HG02970 (cell line): ENCODE measurements around the gene ENPP6.

Experiments
- ATAC-seq: cut with Tn5 transposase; IDR thresholded peaks from one replicate; pipeline ENCODE4 v1.9.1; 2021; ENCODE audit warnings: mild to moderate bottlenecking, moderate library complexity, moderate number of reproducible peaks; ENCODE audit not compliant: unreplicated experiment, low FRiP score

The ENPP6 gene

DNA sequence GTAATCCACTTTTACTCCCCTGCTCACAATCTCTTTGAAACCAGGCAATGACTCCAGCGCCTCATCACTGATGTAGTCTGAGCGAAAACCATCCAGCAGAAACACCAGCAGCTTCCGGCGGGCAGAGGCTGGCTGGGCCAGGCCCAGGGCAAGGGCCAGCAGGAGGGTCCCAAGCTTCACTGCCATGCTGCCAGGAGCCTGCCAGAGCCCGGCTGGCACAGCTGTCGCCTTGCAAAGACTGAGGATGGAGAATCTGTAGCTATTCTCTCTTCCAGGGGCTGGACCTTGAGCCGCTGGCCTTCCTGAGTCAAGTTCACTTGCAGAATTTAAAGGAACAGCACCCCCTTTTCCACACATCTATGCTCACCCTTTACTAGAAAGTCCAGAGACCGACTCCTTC lies at the start of gene ENPP6:
TSS of gene ENPP6 (minus strand) at position 240 of the 400 bp plus-strand sequence. CDS start at position 186, 54 bp downstream.
- ATAC-seq: no peak

DNA sequence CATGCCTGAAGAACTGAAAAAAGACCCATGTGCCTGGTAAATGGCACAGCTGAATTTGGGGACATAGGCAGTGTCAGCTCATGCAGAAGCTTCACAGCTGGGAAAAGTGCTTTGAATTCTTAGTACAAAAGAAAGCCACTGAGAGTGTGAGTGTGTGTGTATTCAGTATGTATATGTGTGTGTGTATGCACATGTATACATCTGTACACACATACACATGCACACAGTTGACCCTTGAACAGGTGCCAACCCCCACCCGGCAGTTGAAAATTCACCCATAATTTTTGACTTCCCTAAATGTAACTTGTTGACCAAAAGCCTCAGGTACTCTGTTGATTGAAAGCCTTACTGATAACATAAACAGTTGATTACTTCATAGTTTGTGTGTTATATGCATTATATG lies 49.5 kb upstream of the ENPP6 start:
- no peak for ATAC-seq

DNA sequence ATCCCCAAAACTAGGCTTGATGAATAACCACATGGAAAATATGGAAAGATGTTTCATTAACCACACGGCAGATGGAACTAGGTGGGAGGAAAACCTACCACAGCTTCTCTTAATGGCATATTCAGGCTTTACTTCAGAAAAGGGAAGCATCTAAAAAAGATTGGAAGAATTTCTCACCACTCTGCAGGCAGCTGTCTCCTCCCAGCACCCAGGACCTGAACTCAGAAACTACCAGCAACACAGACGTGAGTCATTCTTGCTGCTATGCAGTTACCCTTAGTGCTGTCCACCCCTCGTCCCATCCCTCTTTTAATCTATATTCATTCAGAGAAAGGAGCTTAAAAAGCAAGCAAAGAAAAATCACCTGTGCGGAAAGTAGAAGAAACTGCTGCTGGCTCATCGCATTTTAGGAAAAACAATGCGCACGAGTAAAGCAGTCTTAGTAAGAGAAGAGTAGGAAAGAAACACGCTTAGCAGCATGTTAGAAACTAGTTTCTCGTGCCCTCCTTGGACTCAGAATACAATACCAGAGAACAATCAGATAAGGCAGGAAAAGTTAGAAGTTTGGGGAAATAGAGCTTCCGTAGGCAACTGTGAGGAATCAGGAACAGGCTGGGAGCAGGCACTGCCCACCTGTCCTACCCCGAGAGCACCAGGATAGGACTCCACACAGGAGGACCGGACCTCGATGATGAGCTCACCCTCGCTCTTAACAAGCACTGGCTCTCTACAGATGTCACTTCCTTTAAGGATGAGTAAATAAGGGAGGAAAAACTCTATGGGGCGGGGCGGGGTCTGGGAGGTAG lies 48.1 kb upstream of the ENPP6 start:
- ATAC-seq: no peak

DNA sequence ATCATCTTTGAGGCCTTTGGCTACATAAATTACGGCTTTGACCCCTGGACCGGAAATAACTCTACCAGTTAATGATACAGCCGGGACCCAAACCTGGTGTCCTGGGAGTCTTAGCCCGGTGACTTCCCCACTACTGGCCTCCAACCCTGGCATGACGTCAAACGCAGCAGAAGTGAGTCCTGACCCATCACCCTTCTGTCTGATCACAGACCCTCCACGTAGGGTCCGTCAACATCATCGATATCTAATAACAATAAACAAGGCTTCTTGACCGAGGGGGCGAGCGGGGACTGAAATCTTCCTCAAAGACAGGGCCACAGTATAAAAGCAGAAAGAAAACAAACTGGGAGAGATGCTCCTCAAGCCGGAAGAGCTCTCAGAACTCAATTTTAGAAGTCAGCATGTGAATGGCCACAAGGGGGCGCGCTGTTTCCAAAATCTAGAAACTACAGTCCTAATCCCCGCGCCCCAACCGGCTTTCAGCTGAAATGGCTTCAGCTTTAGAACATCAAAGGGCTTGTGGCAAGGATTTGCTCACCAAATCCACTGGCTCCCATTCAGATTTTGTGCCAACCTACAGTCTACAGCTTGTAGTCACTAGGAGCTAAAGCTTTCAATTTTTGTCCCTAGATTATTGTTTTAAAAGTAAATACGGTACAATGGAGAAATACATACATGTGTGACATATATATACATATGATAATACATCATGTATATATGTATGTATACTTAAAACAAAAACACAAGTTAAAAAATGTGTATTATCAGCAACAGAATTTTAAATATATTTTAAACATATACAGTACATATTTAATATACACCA lies 46.4 kb upstream of the ENPP6 start:
- ATAC-seq: no peak

DNA sequence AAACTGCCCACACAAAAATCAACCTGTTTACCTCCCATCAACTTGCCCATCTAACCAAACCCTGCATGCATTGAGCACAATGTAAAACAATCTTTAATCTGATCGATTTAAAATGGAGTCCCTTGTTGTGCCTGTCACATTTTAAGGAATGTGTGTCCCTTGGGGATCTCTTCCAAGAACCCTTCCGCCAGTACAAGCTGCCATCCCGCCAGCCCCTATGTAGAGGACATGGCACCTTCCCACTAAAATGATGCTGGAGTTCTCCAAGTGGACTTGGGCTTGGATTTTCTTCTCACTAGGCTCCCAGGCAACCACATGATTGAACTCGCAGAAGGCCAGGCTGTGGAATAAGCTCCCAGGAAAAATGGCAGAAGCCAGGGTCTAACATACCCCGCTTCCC lies 45.8 kb upstream of the ENPP6 start:
- no peak for ATAC-seq

DNA sequence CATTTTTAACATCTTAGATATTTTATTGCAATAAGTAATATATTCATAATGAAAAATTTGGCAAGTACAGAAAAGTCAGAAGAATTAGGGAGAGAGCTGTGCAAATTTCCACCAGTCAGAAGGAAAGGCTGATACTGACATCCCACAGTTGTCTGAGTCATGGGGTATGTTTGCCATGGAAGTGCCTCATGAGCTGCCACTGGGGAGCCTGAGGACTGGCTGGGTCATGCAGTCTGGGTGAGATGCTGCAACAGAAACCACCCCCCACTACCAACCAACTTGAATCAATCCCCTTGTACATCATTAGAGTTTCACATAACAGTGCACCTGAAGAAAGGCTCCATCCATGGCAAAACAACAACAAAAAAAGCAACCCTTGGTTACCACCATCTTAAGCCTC lies 45.2 kb upstream of the ENPP6 start:
- ATAC-seq: no peak

DNA sequence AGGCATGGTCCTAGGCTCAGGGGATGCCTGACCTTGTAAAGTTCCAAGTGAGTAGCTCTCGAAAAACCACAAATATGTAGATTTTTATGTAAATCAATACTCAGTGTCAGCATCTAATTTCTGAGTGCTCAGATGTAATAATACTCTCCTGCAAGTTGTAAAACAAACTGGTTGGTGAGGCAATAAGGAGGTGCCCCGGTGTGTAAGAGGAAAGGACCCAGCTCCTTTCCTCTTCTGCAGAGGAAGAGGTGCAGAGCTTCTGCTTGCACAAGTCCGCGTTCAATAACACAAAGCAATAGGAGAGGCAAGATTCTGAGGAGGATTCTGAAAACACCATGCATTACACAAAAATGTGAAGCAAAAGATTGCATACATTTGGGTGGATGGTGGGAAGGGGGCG lies 43.6 kb upstream of the ENPP6 start:
- ATAC-seq: no peak

DNA sequence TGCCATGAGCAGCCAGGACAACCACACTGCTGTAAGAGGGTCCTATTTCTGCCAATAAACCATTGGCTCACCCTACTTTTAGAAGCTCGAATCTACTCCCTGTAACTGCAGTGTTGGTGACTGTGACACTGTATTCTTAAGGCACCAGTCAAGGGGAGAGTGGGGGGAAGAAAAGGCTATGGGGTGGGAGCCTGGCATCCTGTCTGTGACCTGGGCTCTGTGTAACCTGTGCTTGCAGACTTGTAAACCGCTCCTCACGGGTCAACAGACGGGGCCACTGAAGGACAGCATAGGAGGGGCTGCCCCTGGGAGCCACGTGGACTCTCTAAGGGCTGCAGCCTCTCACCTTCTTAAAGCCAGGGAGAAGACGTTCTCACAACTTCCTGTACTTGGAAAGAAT lies 42.2 kb upstream of the ENPP6 start:
- no peak for ATAC-seq

DNA sequence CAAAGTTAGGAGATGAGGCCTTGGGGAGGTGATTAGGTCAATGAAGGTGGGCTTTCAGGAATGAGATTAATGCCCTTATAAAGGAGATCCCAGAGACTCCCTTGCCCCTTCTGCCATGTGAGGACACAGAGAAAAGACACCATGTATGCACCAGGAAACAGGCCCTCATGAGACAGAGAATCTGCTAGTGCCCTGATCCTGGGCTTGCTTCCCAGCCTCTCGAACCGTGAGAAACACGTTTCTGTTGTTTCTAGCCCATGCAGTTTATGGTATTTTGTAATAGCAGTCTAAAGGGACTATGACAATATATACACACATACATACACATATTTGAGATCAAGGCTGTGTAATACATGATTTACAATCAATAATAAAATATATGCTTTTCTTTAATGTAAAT lies 41.4 kb upstream of the ENPP6 start:
- no peak for ATAC-seq

DNA sequence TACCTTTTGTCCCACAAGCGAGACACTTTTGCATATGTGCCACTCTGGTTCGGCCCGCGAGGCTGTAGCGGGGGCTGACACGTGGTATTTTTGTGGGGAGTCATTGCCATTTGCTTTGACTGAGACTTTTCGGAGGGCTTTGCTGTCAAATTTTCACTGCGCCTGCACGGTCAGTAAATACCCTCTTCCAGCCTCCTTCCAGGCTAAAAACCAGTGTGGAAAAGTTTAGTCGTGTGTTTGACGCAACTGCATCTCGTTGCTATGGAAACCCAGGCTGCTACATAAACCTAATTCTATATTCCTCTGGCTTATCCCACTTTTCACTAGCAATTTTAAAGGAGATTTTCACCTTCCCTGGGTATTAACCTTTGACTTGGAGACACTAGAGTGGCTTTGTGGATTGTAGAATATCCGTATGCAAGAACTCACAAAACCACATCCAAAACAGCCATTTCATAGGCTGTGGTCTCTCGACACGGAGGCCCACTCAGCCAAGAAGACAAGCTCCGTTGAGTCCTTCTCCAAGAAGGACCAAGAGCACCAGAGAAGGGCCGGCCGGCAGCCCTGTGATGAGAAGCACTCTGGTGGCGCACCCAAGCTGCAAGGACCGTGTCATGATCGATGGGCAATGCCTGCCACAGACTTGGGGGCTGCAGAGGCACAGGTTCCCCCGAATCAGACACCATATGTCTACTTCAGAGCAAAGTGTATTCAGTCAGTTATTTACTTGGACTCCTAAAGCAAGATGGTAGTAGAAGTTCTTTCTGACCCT lies 38.4 kb upstream of the ENPP6 start:
- ATAC-seq: no peak

DNA sequence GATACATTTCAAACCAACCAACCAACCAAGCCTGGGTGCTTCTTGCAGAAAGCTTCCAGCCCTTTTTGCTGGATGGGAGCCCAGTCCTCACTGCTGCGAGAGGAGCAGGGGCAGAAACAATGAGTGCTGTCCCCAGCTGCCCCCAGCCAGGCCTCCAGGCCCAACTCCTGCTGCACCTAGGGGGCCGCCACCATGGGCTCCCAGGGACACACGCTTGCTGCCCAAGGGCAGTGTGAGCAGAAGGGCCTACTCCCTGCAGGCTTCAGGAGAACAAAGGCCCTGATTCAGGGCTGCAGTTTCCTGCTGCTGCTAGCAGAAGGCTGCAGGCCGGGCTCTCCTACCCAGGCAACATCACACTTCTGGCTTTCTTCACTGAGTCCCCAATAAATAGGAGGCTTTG lies 37.7 kb upstream of the ENPP6 start:
- no peak for ATAC-seq

DNA sequence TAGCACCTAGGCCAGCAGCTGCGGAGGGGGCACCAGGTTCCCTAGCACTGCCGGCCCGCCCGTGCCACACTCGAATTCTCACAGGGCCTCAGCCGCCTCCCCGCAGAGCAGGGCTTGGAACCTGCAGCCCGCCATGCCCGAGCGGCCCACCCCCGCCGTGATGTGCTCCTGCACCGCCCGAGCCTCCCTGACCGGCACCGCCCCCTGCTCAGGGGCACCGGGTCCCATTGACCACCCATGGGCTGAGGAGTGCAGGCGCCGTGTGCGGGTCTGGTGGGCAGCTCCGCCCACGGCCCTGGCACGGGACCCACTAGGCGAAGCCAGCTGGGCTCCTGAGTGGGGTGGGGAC lies 35.4 kb upstream of the ENPP6 start:
- ATAC-seq: no peak

DNA sequence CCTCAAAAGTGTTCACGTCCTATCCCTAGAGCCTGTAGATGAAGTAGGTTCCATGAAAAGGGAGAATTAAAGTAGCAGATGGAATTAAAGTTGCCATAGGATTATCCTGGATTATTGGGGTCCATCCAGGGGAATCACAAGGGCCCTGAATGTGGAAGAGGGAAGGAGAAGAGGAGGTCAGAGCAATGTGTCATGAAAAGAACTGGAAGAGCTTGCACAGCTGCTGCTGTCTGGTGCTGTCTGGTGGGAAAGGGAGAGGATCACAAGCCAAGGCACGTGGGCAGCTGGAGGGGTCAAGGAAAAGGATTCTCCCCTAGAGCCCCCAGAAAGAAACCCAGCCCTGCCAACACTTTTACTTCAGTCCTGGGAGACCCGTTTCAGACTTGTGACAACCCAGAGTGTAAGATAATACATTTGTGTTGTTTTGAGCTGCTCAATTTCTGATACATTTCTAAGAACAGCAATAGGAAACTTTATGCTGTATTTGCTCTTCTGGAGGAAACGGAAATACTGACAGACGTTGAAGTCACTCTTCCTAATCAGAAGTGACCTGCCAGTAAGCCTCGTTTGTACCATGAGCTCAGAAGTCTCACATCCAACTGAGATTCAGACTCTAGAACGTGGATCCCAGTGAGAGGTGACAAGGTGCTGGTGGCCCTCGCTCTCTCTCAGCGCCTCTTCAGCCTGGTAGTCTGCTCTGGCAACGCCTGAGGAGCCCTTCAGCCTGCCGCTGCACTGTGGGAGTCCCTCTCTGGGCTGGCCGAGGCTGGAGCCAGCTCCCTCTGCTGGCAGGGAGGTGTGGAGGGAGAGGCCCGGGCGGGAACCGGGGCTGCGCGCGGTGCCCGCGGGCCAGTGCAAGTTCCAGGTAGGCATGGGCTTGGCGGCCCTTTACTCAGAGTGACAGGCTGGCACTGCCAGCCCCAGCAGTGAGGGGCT lies 34.7 kb upstream of the ENPP6 start:
- no peak for ATAC-seq

DNA sequence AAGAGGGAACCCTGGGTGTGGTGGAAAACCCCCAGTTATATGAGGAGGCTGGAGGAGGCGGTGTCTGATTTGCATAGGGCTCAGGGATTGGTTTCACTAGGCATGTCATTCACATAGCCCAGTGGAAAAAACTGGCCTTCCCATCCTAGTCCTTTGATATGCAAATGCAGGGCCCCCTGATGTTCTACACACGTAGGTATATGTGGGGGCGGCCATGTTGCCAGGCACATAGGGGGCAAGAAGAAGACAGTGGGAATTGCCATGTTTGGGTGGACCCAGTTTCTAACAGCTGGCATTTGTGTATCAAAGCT lies 34.0 kb upstream of the ENPP6 start:
- ATAC-seq: no peak

DNA sequence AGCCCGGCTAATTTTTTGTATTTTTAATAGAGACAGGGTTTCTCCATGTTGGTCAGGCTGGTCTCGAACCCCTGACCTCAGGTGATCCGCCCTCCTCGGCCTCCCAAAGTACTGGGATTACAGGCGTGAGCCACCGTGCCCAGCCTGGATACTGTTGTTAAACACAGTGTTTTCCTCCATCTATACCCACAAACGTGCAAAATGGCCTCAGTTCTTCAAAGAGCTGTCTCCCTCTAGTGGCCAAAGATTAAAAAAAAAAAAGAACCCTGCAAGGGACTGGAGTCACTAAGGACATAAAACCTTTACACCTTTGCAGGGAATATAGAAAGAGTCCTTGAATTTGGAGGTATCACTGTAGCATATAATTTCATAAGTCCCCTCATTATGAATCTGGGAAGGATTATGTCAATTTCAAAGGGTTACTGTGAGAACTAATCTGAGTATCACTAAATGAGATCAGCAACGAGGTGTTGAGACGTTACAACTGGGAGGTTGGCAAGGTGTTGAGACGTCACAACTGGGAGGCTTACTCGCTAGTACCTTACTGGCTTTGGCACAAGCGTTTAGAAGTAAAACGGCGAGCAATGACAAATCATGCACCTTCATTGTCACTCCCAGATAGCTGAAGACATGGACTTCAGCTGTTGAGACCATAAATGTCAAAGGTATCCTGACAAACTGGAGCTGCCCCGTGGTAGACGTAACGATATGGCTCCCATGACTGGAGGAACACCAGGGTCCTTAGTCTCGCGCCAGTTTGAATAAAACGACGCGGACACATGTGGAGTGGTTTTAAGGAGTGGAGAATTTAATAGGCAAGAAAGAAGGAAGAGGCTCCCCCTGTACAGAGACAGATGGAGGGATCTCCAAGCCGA lies 33.4 kb upstream of the ENPP6 start:
- no peak for ATAC-seq

DNA sequence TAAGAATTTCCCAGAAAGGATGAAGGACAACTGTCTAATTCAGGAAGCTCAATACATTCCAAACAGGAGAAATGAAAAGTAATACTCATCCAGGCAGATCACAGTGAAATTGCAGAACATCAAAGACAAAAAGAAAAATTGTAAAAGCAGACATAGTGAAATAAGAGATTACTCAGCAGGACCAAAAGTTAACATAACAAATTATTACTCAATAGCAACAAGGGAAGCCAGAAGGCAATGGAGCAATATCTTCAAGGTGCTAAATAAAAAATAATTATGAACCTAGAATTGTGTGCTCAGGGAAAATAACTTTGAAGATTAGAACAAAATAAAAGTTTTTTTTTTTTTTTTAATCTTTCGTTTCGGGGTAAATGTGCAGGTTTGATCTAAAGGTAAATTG lies 30.5 kb upstream of the ENPP6 start:
- no peak for ATAC-seq

DNA sequence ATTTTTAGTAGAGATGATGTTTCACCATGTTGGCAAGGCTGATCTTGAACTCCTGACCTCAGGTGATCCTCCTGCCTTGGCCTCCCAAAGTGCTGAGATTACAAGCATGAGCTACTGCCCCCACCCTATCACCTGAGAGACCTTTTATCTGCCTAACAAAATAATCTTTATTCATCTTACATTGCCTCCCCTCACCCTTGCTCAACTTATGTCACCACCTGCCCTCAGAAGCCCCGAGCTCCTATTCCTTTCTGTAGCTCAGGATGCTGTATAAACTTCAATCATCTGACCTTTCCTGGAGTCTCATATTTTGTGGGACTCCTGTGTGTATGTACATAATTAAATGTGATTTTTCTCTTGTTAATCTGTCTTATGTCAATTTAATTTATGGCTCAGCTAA lies 29.7 kb upstream of the ENPP6 start:
- no peak for ATAC-seq

DNA sequence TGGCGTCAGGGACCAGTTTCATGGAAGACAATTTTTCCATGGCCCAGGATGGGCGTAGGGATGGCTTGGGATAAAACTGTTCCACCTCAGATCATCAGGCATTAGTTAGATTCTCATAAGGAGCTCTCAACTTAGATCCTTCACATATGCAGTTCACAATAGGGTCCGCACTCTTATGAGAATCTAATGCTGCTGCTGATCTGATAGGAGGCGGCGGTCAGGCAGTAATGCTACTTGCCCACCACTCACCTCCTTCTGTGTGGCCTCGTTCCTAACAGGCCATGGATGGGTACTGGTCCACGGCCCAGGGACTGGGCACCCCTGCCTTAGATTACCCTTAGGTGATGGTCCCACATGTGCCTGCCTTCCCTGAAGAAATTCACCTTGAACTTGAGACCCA lies 28.8 kb upstream of the ENPP6 start:
- no peak for ATAC-seq

DNA sequence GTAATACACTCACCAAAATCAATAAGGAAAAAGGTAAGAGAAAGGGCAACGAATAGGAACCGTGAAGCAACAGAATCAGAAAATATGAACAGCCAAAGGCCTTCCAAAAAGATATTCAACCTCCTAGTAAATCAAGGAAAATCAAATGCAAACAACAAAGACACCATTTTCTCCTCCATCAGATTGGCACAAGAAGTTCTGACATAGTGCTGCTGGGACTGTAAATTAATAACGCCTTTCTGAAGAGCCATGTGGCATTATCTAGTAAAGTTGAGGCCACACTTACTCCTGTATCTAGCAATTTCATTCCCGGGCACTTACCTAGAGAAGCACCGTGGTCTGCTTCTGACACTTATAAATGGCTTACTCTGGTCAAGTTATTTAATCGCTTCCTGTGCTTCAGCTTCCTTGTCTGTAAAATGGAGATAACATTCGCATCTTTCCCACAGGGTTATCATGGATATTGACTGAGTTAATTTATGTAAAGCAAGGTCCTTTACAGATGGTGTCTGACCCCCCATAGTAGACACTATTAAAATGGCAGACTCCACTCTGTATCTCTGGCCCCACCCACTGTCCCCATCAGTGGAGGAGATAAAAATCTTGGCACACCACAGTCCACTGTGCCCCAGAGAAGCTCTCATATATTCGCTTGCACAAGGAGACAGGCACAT lies 20.5 kb upstream of the ENPP6 start:
- ATAC-seq: no peak
